Spinal cord (tissue), 10 donors: ENCODE measurements around the gene PDAP1. TPM values are rescaled to one million over a fixed set of nuclear protein-coding genes. Genes with fewer than 3 reads are reported as not detected.
"Not testable (repeated sequence)": the region's sequence is repeated elsewhere in the genome, so short reads cannot be mapped to it uniquely, and the experiment has no call there.

Experiments used
- DNase-seq, 6 donors: peaks; one replicate each; pipeline versions ENCODE4 v3.0.0 to v3.0.0-alpha.2; 2013 to 2015; ENCODE audit warnings: low spot score in 6 of 6, low read depth in 4 of 6
- H3K27ac ChIP-seq: one replicate; pipeline ENCODE4 v1.5.1; 2013; ENCODE audit warnings: low read depth, low read length, control low read depth
- H3K27me3 ChIP-seq: one replicate; pipeline ENCODE4 v1.6.1; 2013; ENCODE audit warnings: low read length; ENCODE audit not compliant: control insufficient read depth, insufficient read depth
- H3K36me3 ChIP-seq: one replicate; pipeline ENCODE4 v1.6.1; 2013; ENCODE audit warnings: low read length; ENCODE audit not compliant: control insufficient read depth, insufficient read depth
- H3K4me1 ChIP-seq: one replicate; pipeline ENCODE4 v1.6.1; 2013; ENCODE audit warnings: low read length; ENCODE audit not compliant: control insufficient read depth, insufficient read depth
- H3K4me3 ChIP-seq: one replicate; pipeline ENCODE4 v1.5.1; 2013; ENCODE audit warnings: low read depth, low read length, control low read depth
- H3K9me3 ChIP-seq: one replicate; pipeline ENCODE4 v1.6.1; 2013; ENCODE audit warnings: low read length; ENCODE audit not compliant: control insufficient read depth, insufficient read depth
- WGBS: methylation state at CpG from one replicate; pipeline ENCODE4 v1.1.5; 2013; ENCODE audit warnings: missing lambda C conversion rate; ENCODE audit not compliant: insufficient coverage; 5-methylcytosine and 5-hydroxymethylcytosine counted together
- polyA plus RNA-seq, 2 donors: library from polyadenylated mRNA; unstranded; fragments of 120-200 nt; gene quantifications; one replicate each; pipeline ENCODE4 v1.2.1, GENCODE V29; 2013; ENCODE audit not compliant: insufficient read length in 2 of 2
- total RNA-seq, 2 donors: library from RNA; depleted of rRNA in 1 of 2; stranded (reverse); fragments of 120-200 nt in 1 of 2; fragments of >200 nt in 1 of 2; gene quantifications; one replicate each; pipeline versions ENCODE4 v1.2.3 to v1.2.4, GENCODE V29; 2013 to 2014
- donor health status: healthy.

PDAP1 gene
- total and polyA plus RNA-seq, 4 donors = 19.3 to 213 (median 138) TPM

GRCh38 chr7:99359465-99360154 is 48.8 kb downstream of the PDAP1 start:
- DNase-seq = no peak
- H3K4me3 ChIP-seq = no peak overlapping the region
- no peaks in the 10 kb centered on the region for H3K27me3 ChIP-seq
- H3K36me3 ChIP-seq = peaks cover 64% of the 10 kb centered on the region
- WGBS = 92% methylated on average over 16 of the region's 22 CpGs
- no peak overlapping the region for H3K27ac ChIP-seq
- H3K4me1 ChIP-seq = peaks cover 13% of the 10 kb centered on the region
- H3K9me3 ChIP-seq = no peaks in the 10 kb centered on the region

- not testable (repeated sequence) for DNase-seq
Observed at GRCh38 chr7:99358521-99358920, 49.9 kb downstream of the PDAP1 start.

GRCh38 chr7:99357701-99358490 is 50.5 kb downstream of the PDAP1 start:
- H3K9me3 ChIP-seq = no peaks in the 10 kb centered on the region
- no peaks in the 10 kb centered on the region for H3K27me3 ChIP-seq
- H3K36me3 ChIP-seq = peaks cover 68% of the 10 kb centered on the region
- peak overlapping the region; percentile 84 for H3K27ac ChIP-seq
- peaks cover 13% of the 10 kb centered on the region for H3K4me1 ChIP-seq
- DNase-seq = peak in 3 of 6 donors; percentile 35 to 80 (median 54)
- H3K4me3 ChIP-seq = no peak overlapping the region
- 83% methylated on average over 16 of the region's 16 CpGs for WGBS

More at GRCh38 chr7:99358521-99358920, 49.9 kb downstream of the PDAP1 start:
- 100% methylated on average over 9 of the region's 15 CpGs for WGBS
- not testable (repeated sequence) for H3K9me3 ChIP-seq, H3K27me3 ChIP-seq, H3K4me3 ChIP-seq
- peaks cover 64% of the 10 kb centered on the region for H3K36me3 ChIP-seq
- H3K27ac ChIP-seq = peak overlapping the region; percentile 82
- peaks cover 13% of the 10 kb centered on the region for H3K4me1 ChIP-seq

- Histone ChIP-seq H3K9me3 (no peaks in the 10 kb centered on the region), H3K27ac (no peak overlapping the region), H3K27me3 (no peaks in the 10 kb centered on the region), H3K4me3 (no peak overlapping the region), H3K4me1 (peaks cover 13% of the 10 kb centered on the region), H3K36me3 (peaks cover 76% of the 10 kb centered on the region)
- 95% methylated on average over 6 of the region's 7 CpGs for WGBS
- DNase-seq = no peak
Observed at GRCh38 chr7:99355098-99355497, 53.3 kb downstream of the PDAP1 start.

- no peak overlapping the region for H3K4me3 ChIP-seq
- WGBS = 100% methylated on average over 1 of the region's 5 CpGs
- peaks cover 66% of the 10 kb centered on the region for H3K36me3 ChIP-seq
- H3K27ac ChIP-seq = no peak overlapping the region
- H3K27me3 ChIP-seq = no peaks in the 10 kb centered on the region
- H3K4me1 ChIP-seq = peaks cover under 1% of the 10 kb centered on the region
- H3K9me3 ChIP-seq = no peaks in the 10 kb centered on the region
- DNase-seq = no peak
Observed at GRCh38 chr7:99352247-99352646, 56.1 kb downstream of the PDAP1 start.

- peaks cover 76% of the 10 kb centered on the region for H3K36me3 ChIP-seq
Observed at GRCh38 chr7:99350641-99351040, 57.8 kb downstream of the PDAP1 start.

More at GRCh38 chr7:99350641-99351040, 57.8 kb downstream of the PDAP1 start:
- WGBS = no CpG with 5 or more reads among the region's 3 CpGs
- not testable (repeated sequence) for H3K27me3 ChIP-seq, H3K27ac ChIP-seq, H3K4me1 ChIP-seq, DNase-seq, H3K4me3 ChIP-seq, H3K9me3 ChIP-seq

Other genes with a start within 250 kb of the PDAP1 start
- not detected for gene KPNA7, start 200.5 kb downstream of the PDAP1 start, total RNA-seq
- gene KPNA7, start 200.5 kb downstream of the PDAP1 start, polyA plus RNA-seq = not detected
- not detected for gene MYH16, start 135.8 kb downstream of the PDAP1 start, total RNA-seq
- under 1 TPM in 1 of 2 donors, not detected in 1; 0.26 TPM for gene MYH16, start 135.8 kb downstream of the PDAP1 start, polyA plus RNA-seq
- gene ARPC1A, start 82.7 kb downstream of the PDAP1 start, total RNA-seq = 10 to 100 TPM; 82.4 to 99.9 TPM
- 100 to 1,000 TPM; 141 to 147 TPM for gene ARPC1A, start 82.7 kb downstream of the PDAP1 start, polyA plus RNA-seq
- gene ARPC1B, start 33.9 kb downstream of the PDAP1 start, total RNA-seq = 100 to 1,000 TPM in 1 of 2 donors, 10 to 100 TPM in 1; 63.3 to 110 TPM
- 10 to 100 TPM; 34.0 to 45.4 TPM for gene ARPC1B, start 33.9 kb downstream of the PDAP1 start, polyA plus RNA-seq
- 100 to 1,000 TPM in 1 of 2 donors, 10 to 100 TPM in 1; 64.9 to 108 TPM for gene BUD31, start 372 bp upstream of the PDAP1 start, total RNA-seq
- gene BUD31, start 372 bp upstream of the PDAP1 start, polyA plus RNA-seq = 100 to 1,000 TPM; 115 to 125 TPM
- 1 to 10 TPM; 5.3 to 6.8 TPM for gene PTCD1, start 30.2 kb upstream of the PDAP1 start, total RNA-seq
- 1 to 10 TPM; 5.3 to 6.9 TPM for gene PTCD1, start 30.2 kb upstream of the PDAP1 start, polyA plus RNA-seq
- 10 to 100 TPM; 19.6 to 38.0 TPM for gene CPSF4, start 30.3 kb upstream of the PDAP1 start, total RNA-seq
- gene CPSF4, start 30.3 kb upstream of the PDAP1 start, polyA plus RNA-seq = 10 to 100 TPM; 51.6 to 60.9 TPM
- 100 to 1,000 TPM; 283 to 529 TPM for gene ATP5MF, start 57.6 kb upstream of the PDAP1 start, total RNA-seq
- gene ATP5MF, start 57.6 kb upstream of the PDAP1 start, polyA plus RNA-seq = 100 to 1,000 TPM; 546 to 573 TPM
- gene ZNF789, start 64.3 kb upstream of the PDAP1 start, total RNA-seq = 10 to 100 TPM; 16.5 to 20.8 TPM
- 10 to 100 TPM; 26.8 to 53.8 TPM for gene ZNF789, start 64.3 kb upstream of the PDAP1 start, polyA plus RNA-seq
- gene ZNF394, start 91.7 kb upstream of the PDAP1 start, total RNA-seq = 10 to 100 TPM; 25.3 to 30.7 TPM
- gene ZNF394, start 91.7 kb upstream of the PDAP1 start, polyA plus RNA-seq = 10 to 100 TPM; 10.6 to 15.0 TPM
- gene ZKSCAN5, start 96.1 kb upstream of the PDAP1 start, total RNA-seq = 10 to 100 TPM; 14.6 to 17.3 TPM
- 10 to 100 TPM; 14.9 TPM for gene ZKSCAN5, start 96.1 kb upstream of the PDAP1 start, polyA plus RNA-seq
- 10 to 100 TPM; 11.6 to 12.4 TPM for gene FAM200A, start 143.5 kb upstream of the PDAP1 start, total RNA-seq
- 10 to 100 TPM; 12.6 to 13.0 TPM for gene FAM200A, start 143.5 kb upstream of the PDAP1 start, polyA plus RNA-seq
- 10 to 100 TPM; 76.5 to 93.3 TPM for gene ZNF655, start 150.0 kb upstream of the PDAP1 start, total RNA-seq
- 10 to 100 TPM; 50.0 to 67.0 TPM for gene ZNF655, start 150.0 kb upstream of the PDAP1 start, polyA plus RNA-seq
- 1 to 10 TPM in 1 of 2 donors, under 1 TPM in 1; 0.20 to 1.4 TPM for gene TMEM225B, start 189.7 kb upstream of the PDAP1 start, total RNA-seq
- gene TMEM225B, start 189.7 kb upstream of the PDAP1 start, polyA plus RNA-seq = 1 to 10 TPM in 1 of 2 donors, under 1 TPM in 1; 0.59 to 1.4 TPM
- gene ZSCAN25, start 208.3 kb upstream of the PDAP1 start, total RNA-seq = 10 to 100 TPM; 11.7 to 16.3 TPM
- gene ZSCAN25, start 208.3 kb upstream of the PDAP1 start, polyA plus RNA-seq = 10 to 100 TPM; 12.9 to 13.1 TPM